ENCODE data around the gene LORICRIN. TPM values are rescaled to one million over a fixed set of nuclear protein-coding genes. Genes with fewer than 3 reads are reported as not detected.

LORICRIN gene
- total RNA-seq, 1 donor from 2014 or later: not detected

GRCh38 chr1:153238527-153238926 lies 21.0 kb upstream of the LORICRIN start:
- DNase-seq: no peak
- TF ChIP-seq CTCF (IDR thresholded peaks at IDR 0.05; ENCODE audit: borderline replicate concordance): no peak
- Histone ChIP-seq H3K36me3 (no peaks in the 10 kb centered on the region), H3K27ac (replicated peaks) (no peak overlapping the region), H3K4me1 (no peaks in the 10 kb centered on the region), H3K4me3 (no peak overlapping the region), H3K27me3 (ENCODE audit: low read depth) (peaks cover 36% of the 10 kb centered on the region), H3K9me3 (replicated peaks) (no peaks in the 10 kb centered on the region)
- intact Hi-C loops (cut with micrococcal nuclease): no loop called here

DNA sequence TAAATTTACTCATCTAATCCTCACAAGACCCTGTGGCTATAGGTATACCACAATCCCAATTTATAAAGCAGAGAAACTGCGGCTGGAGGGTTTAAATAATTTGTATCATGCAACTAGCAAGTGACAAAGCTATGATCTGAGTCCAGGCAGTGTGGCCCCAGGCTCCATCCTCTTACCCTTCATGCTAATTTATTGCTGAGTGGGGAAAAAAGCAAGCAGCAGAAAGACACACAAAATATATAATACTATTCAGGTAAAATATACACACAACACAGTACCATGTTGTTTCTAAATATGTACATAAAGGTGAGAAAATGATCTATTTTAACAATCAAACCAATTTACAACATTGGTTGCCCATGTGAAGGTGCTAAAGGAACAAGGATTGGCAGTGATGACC lies 17.3 kb upstream of the LORICRIN start:
- no peaks in the 10 kb centered on the region for H3K36me3 ChIP-seq
- H3K27ac ChIP-seq (replicated peaks): no peak overlapping the region
- intact Hi-C loops (cut with micrococcal nuclease): no loop called here
- H3K4me1 ChIP-seq: no peaks in the 10 kb centered on the region
- DNase-seq: no peak
- TF ChIP-seq CTCF (IDR thresholded peaks at IDR 0.05; ENCODE audit: borderline replicate concordance): no peak
- peaks cover 47% of the 10 kb centered on the region for H3K27me3 ChIP-seq (ENCODE audit: low read depth)
- no peaks in the 10 kb centered on the region for H3K9me3 ChIP-seq (replicated peaks)
- no peak overlapping the region for H3K4me3 ChIP-seq

DNA sequence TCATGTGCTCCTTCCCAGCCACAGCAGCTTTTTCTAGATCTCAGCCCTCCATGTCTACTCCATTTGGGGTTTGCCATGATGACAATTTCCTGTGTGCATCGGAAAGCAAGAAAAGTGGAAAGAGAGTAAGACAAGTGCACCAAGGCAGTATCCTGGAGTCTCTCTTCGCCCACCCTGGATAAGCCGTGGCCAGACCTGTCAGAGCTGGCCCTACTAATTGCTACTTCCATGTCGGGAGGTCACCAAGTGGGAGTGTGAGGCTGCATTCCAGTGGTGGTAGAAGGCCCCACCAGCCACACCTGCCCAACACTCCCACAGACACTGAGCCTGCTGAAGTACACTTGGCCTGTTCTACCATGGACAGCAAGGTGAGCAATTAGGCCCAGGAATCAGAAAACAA lies 14.0 kb upstream of the LORICRIN start:
- H3K4me3 ChIP-seq: no peak overlapping the region
- H3K36me3 ChIP-seq: no peaks in the 10 kb centered on the region
- H3K27ac ChIP-seq (replicated peaks): no peak overlapping the region
- peaks cover 60% of the 10 kb centered on the region for H3K27me3 ChIP-seq (ENCODE audit: low read depth)
- TF ChIP-seq CTCF (IDR thresholded peaks at IDR 0.05; ENCODE audit: borderline replicate concordance): no peak
- no peaks in the 10 kb centered on the region for H3K9me3 ChIP-seq (replicated peaks)
- no peak for DNase-seq
- H3K4me1 ChIP-seq: no peaks in the 10 kb centered on the region
- intact Hi-C loops (cut with micrococcal nuclease): no loop called here

DNA sequence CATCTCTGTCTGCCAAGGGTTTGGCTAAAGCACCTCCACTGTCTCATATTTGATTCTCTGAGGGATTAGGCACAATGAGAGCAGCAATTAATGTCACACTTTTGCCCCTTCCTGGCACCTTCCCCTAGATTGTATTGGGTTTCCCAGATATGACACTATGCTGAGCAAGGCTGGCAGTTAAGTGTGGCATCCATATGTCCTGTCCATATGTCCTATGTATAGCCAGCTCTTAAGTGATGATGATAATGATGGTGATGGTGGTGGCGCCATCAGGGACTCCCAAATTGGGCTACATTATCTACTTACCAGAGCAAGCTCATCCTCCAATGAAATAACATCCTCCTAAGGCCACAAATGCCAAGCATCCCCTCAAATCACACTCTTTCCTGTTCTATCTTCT lies 13.5 kb upstream of the LORICRIN start:
- intact Hi-C loops (cut with micrococcal nuclease): no loop called here
- H3K27me3 ChIP-seq (ENCODE audit: low read depth): peaks cover 63% of the 10 kb centered on the region
- no peaks in the 10 kb centered on the region for H3K36me3 ChIP-seq
- H3K27ac ChIP-seq (replicated peaks): no peak overlapping the region
- H3K9me3 ChIP-seq (replicated peaks): no peaks in the 10 kb centered on the region
- no peaks in the 10 kb centered on the region for H3K4me1 ChIP-seq
- no peak for TF ChIP-seq CTCF (IDR thresholded peaks at IDR 0.05; ENCODE audit: borderline replicate concordance)
- no peak overlapping the region for H3K4me3 ChIP-seq
- no peak for DNase-seq

DNA sequence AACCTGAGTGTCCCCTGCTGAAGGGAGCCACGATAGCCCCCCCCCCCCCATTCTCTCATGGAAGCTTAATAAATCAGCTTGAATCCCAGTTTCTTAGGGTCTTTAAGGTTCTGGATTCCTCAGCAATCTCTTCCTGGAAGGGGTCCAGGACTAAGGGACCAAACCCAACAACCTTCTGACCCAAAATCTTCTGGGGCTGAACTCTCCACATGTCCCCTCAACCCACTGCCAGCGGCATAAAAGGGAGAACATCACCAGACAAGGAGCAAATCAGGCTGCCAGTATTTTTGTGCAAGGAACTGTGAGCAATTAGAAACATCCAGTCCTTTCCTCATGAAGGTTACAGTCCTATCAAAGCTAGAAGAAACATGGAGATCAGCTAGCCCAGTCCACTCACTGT lies 12.7 kb upstream of the LORICRIN start:
- H3K27me3 ChIP-seq (ENCODE audit: low read depth): peaks cover 69% of the 10 kb centered on the region
- no peaks in the 10 kb centered on the region for H3K9me3 ChIP-seq (replicated peaks)
- intact Hi-C loops (cut with micrococcal nuclease): no loop called here
- H3K36me3 ChIP-seq: no peaks in the 10 kb centered on the region
- H3K27ac ChIP-seq (replicated peaks): no peak overlapping the region
- TF ChIP-seq CTCF (IDR thresholded peaks at IDR 0.05; ENCODE audit: borderline replicate concordance): no peak
- no peak for DNase-seq
- H3K4me1 ChIP-seq: no peaks in the 10 kb centered on the region
- H3K4me3 ChIP-seq: no peak overlapping the region

Measured in left ventricle myocardium inferior (tissue), 1 donor.